ENCODE results near the gene LARGE1. TPM values are rescaled to one million over a fixed set of nuclear protein-coding genes. Genes with fewer than 3 reads are reported as not detected.
"Not testable (repeated sequence)": the region's sequence is repeated elsewhere in the genome, so short reads cannot be mapped to it uniquely, and the experiment has no call there.

Gene LARGE1
- total RNA-seq, 1 donor: 22.8 TPM

- H3K4me2 ChIP-seq (ENCODE audit: insufficient read depth, low read length): no peak overlapping the region
- H3K9me3 ChIP-seq (ENCODE audit: low read depth, low read length): no peaks in the 10 kb centered on the region
- H4K20me1 ChIP-seq (ENCODE audit: insufficient read depth, low read length): no peaks in the 10 kb centered on the region
- no peaks in the 10 kb centered on the region for H3K27me3 ChIP-seq (ENCODE audit: insufficient read depth, low read length)
- H3K79me2 ChIP-seq (ENCODE audit: insufficient read depth, low read length): no peaks in the 10 kb centered on the region
- H3K4me1 ChIP-seq (ENCODE audit: insufficient read depth, low read length): no peaks in the 10 kb centered on the region
- no peak overlapping the region for H2AFZ ChIP-seq (ENCODE audit: low read length)
- no peak for DNase-seq (ENCODE audit: insufficient read length, low spot score, missing footprints)
- H3K4me3 ChIP-seq (ENCODE audit: insufficient read depth, low read length): no peak overlapping the region
- no peaks in the 10 kb centered on the region for H3K36me3 ChIP-seq (ENCODE audit: insufficient read depth, low read length)
- no peak overlapping the region for H3K27ac ChIP-seq (ENCODE audit: low read depth, low read length)
- TF ChIP-seq, protein P1, sequence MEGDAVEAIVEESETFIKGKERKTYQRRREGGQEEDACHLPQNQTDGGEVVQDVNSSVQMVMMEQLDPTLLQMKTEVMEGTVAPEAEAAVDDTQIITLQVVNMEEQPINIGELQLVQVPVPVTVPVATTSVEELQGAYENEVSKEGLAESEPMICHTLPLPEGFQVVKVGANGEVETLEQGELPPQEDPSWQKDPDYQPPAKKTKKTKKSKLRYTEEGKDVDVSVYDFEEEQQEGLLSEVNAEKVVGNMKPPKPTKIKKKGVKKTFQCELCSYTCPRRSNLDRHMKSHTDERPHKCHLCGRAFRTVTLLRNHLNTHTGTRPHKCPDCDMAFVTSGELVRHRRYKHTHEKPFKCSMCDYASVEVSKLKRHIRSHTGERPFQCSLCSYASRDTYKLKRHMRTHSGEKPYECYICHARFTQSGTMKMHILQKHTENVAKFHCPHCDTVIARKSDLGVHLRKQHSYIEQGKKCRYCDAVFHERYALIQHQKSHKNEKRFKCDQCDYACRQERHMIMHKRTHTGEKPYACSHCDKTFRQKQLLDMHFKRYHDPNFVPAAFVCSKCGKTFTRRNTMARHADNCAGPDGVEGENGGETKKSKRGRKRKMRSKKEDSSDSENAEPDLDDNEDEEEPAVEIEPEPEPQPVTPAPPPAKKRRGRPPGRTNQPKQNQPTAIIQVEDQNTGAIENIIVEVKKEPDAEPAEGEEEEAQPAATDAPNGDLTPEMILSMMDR (IDR thresholded peaks at IDR 0.05; ENCODE audit: extremely low read depth, low read depth, low read length): no peak
These were observed 59.9 kb downstream of the LARGE1 start for GRCh38 chr22:33860386-33860785.

DNA sequence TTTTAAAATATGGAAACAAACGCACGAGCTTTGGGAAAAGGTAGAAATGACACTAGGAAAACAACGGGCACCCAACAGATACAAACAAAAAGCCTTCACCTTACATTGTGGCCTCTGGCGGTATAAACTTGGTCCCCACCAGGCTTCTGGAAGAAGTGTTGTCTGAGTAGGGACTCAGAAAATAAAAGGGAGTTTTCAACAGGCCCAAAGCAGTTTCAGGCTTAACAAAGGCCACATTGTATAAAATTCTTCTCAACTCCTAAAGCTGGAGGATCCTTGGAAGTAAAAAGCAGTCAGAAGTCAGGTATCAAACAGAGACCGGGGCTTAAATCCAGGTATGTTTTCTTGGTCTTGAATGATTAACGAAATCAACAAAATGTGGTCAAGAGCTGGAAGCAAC is 61.0 kb downstream of the LARGE1 start:
- H3K4me3 ChIP-seq (ENCODE audit: insufficient read depth, low read length): no peak overlapping the region
- H3K9me3 ChIP-seq (ENCODE audit: low read depth, low read length): no peaks in the 10 kb centered on the region
- no peaks in the 10 kb centered on the region for H3K27me3 ChIP-seq (ENCODE audit: insufficient read depth, low read length)
- DNase-seq (ENCODE audit: insufficient read length, low spot score, missing footprints): no peak
- H3K79me2 ChIP-seq (ENCODE audit: insufficient read depth, low read length): no peaks in the 10 kb centered on the region
- H4K20me1 ChIP-seq (ENCODE audit: insufficient read depth, low read length): no peaks in the 10 kb centered on the region
- no peak overlapping the region for H2AFZ ChIP-seq (ENCODE audit: low read length)
- H3K4me1 ChIP-seq (ENCODE audit: insufficient read depth, low read length): no peaks in the 10 kb centered on the region
- H3K4me2 ChIP-seq (ENCODE audit: insufficient read depth, low read length): no peak overlapping the region
- no peak overlapping the region for H3K27ac ChIP-seq (ENCODE audit: low read depth, low read length)
- no peaks in the 10 kb centered on the region for H3K36me3 ChIP-seq (ENCODE audit: insufficient read depth, low read length)
- TF ChIP-seq, protein P1 (IDR thresholded peaks at IDR 0.05; ENCODE audit: extremely low read depth, low read depth, low read length): no peak

DNA sequence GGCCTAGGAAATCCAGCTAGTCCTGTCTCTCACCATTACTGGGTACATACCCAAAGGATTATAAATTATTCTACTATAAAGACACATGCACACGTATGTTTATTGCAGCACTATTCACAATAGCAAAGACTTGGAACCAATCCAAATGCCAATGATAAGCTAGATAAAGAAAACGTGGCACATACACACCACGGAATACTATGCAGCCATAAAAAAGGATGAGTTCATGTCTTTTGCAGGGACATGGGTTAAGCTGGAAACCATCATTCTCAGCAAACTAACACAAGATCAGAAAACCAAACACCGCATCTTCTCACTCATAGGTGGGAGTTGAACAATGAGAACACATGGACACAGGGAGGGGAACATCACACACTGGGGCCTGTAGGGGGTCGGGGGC is 61.6 kb downstream of the LARGE1 start:
- not testable (repeated sequence) for H2AFZ ChIP-seq (ENCODE audit: low read length); H3K27ac ChIP-seq (ENCODE audit: low read depth, low read length); H3K9me3 ChIP-seq (ENCODE audit: low read depth, low read length); H3K4me3 ChIP-seq (ENCODE audit: insufficient read depth, low read length); DNase-seq (ENCODE audit: insufficient read length, low spot score, missing footprints); H3K36me3 ChIP-seq (ENCODE audit: insufficient read depth, low read length); H3K79me2 ChIP-seq (ENCODE audit: insufficient read depth, low read length); H3K4me1 ChIP-seq (ENCODE audit: insufficient read depth, low read length); H4K20me1 ChIP-seq (ENCODE audit: insufficient read depth, low read length); H3K4me2 ChIP-seq (ENCODE audit: insufficient read depth, low read length); H3K27me3 ChIP-seq (ENCODE audit: insufficient read depth, low read length)

GRCh38 chr22:33857767-33858166 is 62.5 kb downstream of the LARGE1 start:
- not testable (repeated sequence) for H4K20me1 ChIP-seq (ENCODE audit: insufficient read depth, low read length); H3K4me2 ChIP-seq (ENCODE audit: insufficient read depth, low read length)

GRCh38 chr22:33854724-33855123 is 65.6 kb downstream of the LARGE1 start:
- Histone ChIP-seq H2AFZ (ENCODE audit: low read length) (peak overlapping the region; percentile 92), H3K4me2 (ENCODE audit: insufficient read depth, low read length) (no peak overlapping the region), H3K36me3 (ENCODE audit: insufficient read depth, low read length) (no peaks in the 10 kb centered on the region), H4K20me1 (ENCODE audit: insufficient read depth, low read length) (no peaks in the 10 kb centered on the region), H3K27me3 (ENCODE audit: insufficient read depth, low read length) (no peaks in the 10 kb centered on the region), H3K79me2 (ENCODE audit: insufficient read depth, low read length) (no peaks in the 10 kb centered on the region), H3K27ac (ENCODE audit: low read depth, low read length) (no peak overlapping the region), H3K4me1 (ENCODE audit: insufficient read depth, low read length) (peaks cover 10% of the 10 kb centered on the region), H3K4me3 (ENCODE audit: insufficient read depth, low read length) (no peak overlapping the region), H3K9me3 (ENCODE audit: low read depth, low read length) (no peaks in the 10 kb centered on the region)
- no peak for DNase-seq (ENCODE audit: insufficient read length, low spot score, missing footprints)
- TF ChIP-seq, protein P1 (IDR thresholded peaks at IDR 0.05; ENCODE audit: extremely low read depth, low read depth, low read length): no peak

More at GRCh38 chr22:33857767-33858166, 62.5 kb downstream of the LARGE1 start:
- not testable (repeated sequence) for H2AFZ ChIP-seq (ENCODE audit: low read length); DNase-seq (ENCODE audit: insufficient read length, low spot score, missing footprints); H3K27ac ChIP-seq (ENCODE audit: low read depth, low read length); H3K27me3 ChIP-seq (ENCODE audit: insufficient read depth, low read length); H3K36me3 ChIP-seq (ENCODE audit: insufficient read depth, low read length); H3K4me1 ChIP-seq (ENCODE audit: insufficient read depth, low read length); H3K9me3 ChIP-seq (ENCODE audit: low read depth, low read length); H3K4me3 ChIP-seq (ENCODE audit: insufficient read depth, low read length); H3K79me2 ChIP-seq (ENCODE audit: insufficient read depth, low read length)

Measured in osteoblast (primary cell).